H1 (cell line): Measurements from ENCODE around the gene CYRIA. TPM values are rescaled to one million over a fixed set of nuclear protein-coding genes. Genes with fewer than 3 reads are reported as not detected.

Experiments used
- KDM1A ChIP-seq: fragments of 200-600, 300-600 bp; sonication (generic); IDR thresholded peaks from 2 replicates; pipeline ENCODE4 v1.7.1; 2016; ENCODE audit warnings: mild to moderate bottlenecking, low read length, borderline replicate concordance
- KDM5A ChIP-seq: fragments of 200-600 bp; IDR thresholded peaks from 2 replicates; pipeline ENCODE4 v1.7.1; 2012; ENCODE audit warnings: mild to moderate bottlenecking, low read length, inconsistent platforms, mixed read lengths
- polyA plus RNA-seq, 7 experiments: library from polyadenylated mRNA; depleted of rRNA in 3 of 7; stranded (reverse) in 5 of 7; unstranded in 2 of 7; fragments of >200 nt in 5 of 7; fragments of 200-250 nt in 2 of 7; gene quantifications; 1 replicate in 5 of 7; 2 replicates in 1 of 7; 4 replicates in 1 of 7; pipeline versions ENCODE4 v1.2.1 to v1.2.3, GENCODE V29; 2011 to 2013; ENCODE audit warnings: missing spikeins in 2 of 7, mixed read lengths in 2 of 7
- total RNA-seq: library from RNA; stranded (reverse); fragmentation: NEBNext Ultra II Directional; extraction: Animal tissue kit (Norgen Biotek cat#: 25700); gene quantifications from 2 replicates; pipeline ENCODE4 v1.2.1, GENCODE V29; 2021

CYRIA gene
- total and polyA plus RNA-seq, 2 of the 8 experiments (the other 6 are each of a cell fraction or from before 2014, with no cell fraction given) = 1.5 to 9.8 TPM

DNA sequence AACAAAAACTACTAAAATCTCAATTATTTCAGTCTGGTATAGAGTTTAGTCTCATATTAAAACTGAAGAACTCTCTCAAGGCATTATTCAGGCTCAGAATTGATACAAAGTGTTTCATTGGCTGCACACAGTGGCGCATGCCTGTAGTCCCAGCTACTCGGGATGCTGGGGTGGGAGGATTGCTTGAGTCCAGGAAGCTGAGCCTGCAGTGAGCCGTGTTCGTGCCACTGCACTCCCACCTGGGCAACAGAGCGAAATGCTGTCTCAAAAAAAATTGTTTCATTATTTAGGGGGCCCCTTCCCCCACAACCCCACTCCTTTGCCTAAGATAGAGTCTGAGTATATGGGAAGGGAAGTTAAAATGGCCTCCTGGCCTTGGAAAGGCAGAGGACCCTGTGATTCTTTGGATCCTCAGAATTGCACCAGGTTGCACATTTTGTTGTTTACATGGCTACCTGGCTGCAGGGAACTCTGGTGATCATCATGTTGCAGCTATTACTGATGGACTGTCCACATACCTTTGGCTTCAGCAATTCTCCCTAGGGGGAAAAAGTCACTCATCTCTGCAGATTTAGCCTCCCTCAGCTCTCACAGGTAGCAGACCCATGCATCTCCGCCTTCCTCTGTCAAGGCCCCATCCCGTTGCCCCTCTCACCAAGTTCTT lies 19.2 kb upstream of the CYRIA start (continued):
- TF ChIP-seq KDM1A = no peak
- no peak for TF ChIP-seq KDM5A
